Bone marrow (tissue), 2 donors: ENCODE results near the gene ACTRT1.

Experiments
- DNase-seq, 2 donors: peaks; one replicate each; lab custom pipeline; 2025; lab: John Stamatoyannopoulos, UW

The ACTRT1 gene

DNA sequence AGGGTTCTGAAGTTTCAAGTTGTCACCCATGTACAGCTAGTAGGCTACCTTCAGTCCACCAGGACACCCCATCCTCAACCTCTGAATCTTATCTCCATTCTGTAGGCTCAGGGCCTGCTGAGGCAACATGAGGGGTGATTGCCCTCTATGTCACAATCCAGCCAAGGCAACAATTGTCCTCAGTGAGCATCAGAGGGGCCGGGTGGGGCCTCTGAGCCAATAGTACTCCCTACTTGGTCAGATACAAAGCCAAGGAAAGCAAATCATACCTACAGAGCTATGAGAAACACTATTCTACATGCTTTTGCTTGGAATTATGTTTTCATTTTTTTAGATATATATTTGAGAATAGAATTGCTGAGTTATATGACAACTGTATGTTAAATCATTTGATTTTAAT is at the start of gene ACTRT1:
ACTRT1 (minus strand) TSS at position 101 of the 400 bp plus-strand sequence. CDS start 197 bp downstream, outside the sequence.
- no peak for DNase-seq

DNA sequence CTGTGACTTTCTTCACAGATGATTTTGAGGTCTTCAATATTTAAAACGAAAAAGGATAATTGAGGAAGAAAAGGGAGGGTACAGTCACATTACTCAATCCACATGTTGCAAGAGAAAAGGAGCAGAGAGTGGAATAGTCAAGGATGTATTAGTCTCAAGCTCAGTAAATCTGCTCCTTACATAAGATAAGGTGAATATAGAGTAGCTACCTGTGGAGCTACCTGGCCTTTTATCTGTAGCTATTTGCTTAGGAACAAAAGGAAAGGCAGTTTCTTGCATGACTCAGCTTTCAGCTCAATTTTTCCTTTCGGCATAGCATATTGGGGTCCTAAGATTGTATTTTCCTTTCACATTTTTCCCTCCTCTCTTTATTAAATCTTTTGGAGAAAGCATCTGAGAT is 26.3 kb upstream of the ACTRT1 start:
- DNase-seq = no peak

DNA sequence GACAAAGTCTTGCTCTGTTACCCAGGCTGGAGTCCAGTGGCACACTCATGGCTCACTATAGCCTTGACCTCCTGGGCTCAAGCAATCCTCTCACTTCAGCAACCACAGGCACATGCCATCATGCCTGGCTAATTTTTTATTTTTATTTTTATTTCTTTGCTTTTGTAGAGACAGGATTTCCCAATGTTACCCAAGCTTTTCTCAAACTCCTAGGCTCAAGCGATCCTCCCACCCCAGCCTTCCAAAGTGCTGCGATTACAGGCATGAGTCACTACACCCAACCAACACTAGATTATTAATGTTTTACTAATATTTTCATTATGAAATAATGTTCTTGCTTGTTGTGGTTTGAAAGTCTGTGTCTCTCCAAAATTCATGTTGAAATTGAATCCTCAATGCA is 5.2 kb upstream of the ACTRT1 start:
- no peak for DNase-seq

DNA sequence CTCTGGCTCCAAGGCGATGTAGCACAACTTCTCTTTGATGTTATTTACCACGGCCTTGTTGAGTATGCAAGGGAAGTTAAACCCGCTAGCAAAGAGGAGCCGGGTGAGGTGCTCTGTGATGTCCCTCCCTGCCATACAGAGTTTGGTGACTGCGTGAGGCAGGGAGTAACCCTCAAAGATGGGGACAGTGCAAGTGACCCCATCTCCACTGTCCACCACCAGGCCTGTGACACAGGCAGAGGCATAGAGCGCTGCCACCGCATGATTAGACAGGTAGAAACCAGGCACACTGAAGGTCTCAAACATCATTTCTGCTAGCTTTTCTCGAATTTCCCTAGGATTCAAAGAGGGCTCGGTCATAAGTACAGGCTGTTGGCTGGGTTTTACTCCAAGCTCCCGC is 677 bp downstream of the ACTRT1 start:
- DNase-seq = no peak

DNA sequence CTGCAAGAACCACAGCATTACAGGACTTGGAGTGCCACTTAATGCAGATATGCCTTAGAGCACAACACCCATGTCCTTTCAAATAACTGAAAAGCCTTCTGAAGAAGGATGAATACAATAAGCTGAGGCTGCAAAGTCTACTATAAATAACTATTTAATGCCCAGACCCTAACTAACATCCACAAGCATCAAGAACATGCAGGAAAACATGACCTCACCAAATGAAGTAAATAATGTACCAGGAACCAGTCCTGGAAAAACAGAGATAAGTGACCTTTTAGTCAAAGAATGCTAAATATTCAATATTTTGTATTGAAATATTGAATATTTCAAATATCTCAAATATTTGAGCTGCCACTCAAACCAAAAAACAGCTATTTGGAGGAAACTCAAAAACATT is 16.9 kb downstream of the ACTRT1 start:
- no peak for DNase-seq

DNA sequence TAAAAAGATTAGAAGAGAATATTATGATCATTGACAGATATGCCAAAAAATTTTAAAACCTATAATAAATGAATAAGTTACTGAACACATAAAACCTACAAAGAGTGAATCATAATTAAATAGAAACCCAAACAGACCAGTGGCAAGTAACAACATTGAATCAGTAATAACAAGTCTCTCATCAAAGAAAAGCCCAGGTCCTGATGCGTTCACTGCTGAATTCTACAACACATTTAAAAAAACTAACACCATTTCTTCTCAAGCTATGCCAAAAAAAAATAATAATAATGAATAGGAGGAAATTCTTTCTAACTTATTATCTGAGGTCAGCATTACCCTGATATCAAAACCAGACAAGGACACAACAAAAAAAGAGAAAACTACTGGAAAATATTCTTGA is 30.6 kb downstream of the ACTRT1 start:
- DNase-seq = no peak

DNA sequence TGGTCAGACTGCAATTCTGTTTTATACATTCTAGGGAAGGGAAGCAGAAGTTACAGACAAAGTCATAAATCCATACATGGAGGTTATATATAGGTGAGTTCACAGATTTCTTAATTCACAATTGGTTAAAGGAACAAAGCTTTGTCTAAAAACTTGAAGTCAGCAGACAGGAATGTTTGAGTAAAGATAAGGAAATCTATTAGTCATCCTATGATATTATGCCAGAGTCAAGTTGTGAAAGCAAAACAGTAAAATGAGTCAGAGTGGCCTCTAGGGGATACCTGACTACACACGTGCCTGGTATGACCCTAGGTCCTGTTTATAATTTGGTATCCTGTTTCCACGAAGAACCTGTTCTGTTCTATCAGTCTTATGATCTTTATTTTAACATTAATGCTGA is 31.5 kb downstream of the ACTRT1 start:
- DNase-seq = no peak

DNA sequence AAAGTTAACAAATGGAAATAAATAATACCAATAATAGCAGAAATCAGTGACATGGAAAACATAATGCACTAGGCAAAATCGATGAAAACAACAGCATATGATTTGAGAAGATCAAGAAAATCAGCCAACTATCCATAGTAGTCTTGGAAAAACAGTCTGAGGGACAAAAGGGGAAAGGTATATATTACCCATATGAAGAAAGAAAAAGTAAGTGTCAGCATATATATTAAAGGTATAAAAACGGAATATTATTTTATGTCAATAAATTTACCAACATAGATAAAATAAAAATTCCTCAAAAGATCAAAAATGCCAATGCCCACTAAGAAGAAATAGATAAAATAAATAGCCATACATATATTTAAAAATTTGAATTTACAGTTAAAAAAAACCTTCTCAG is 33.0 kb downstream of the ACTRT1 start:
- no peak for DNase-seq

DNA sequence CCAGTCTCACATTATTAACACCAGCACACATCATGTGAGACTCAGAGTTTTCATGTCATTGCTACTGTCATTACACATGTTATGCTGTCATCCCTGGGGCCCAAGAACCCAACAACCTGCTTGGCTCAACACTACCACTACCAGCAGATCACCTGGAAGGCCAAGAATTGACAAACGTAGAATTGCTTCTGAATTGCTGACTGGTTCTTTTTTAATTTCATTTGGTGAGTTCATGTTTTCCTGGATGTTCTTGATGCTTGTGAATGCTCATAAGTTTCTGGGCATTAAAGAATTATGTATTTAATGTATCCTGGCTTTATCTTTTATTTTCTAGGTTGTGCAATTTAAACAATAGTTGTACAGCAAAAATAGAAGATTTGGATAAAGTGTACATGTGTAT is 40.2 kb downstream of the ACTRT1 start:
- no peak for DNase-seq

DNA sequence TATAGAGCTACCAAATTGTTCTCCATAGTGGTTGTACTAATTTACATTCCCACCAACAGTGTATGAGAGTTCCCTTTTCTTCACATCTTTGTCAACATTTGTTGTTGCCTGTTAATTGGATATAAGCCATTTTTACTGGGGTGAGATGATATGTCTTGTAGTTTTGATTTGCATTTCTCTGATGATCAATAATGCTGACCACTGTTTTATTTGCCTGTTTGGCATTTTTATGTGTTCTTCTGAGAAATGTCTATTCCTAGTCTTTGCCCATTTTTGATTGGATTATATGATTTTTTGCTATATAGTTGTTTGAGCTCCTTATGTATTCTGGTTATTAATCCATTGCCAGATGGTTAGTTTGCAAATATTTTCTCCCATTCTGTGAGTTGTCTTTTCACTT is 44.3 kb downstream of the ACTRT1 start:
- DNase-seq = no peak
